K562 (cell line): Measurements from ENCODE around the gene ARHGAP22. TPM values are rescaled to one million over a fixed set of nuclear protein-coding genes. Genes with fewer than 3 reads are reported as not detected.

Source experiments
- DNMT1 ChIP-seq: fragments of 450-650 bp; IDR thresholded peaks from 2 replicates; pipeline ENCODE4 v1.6.1; 2016; ENCODE audit warnings: antibody characterized with exemption, mild to moderate bottlenecking
- MEIS2 ChIP-seq: fragments of 450-650 bp; IDR thresholded peaks from 2 replicates; pipeline ENCODE4 v1.6.1; 2014; ENCODE audit warnings: mild to moderate bottlenecking; ENCODE audit not compliant: partially characterized antibody
- U2AF1 ChIP-seq: fragments of 200-400 bp; formaldehyde crosslinking; optimal IDR thresholded peaks from 2 replicates; pipeline ENCODE3; 2017; ENCODE audit warnings: mild to moderate bottlenecking, low read depth, low read length, moderate library complexity
- ZNF282 ChIP-seq: sonication (generic); formaldehyde crosslinking; IDR thresholded peaks from 2 replicates; pipeline ENCODE4 v1.8.1; 2023; ENCODE audit warnings: missing genetic modification reagents
- ZNF354B ChIP-seq: fragments of 250-450 bp; sonication (Bioruptor Pico); IDR thresholded peaks from 2 replicates; pipeline ENCODE4 v1.4.0; 2020
- ZNF668 ChIP-seq: fragments of 250-450 bp; sonication (Bioruptor Pico); IDR thresholded peaks from 2 replicates; pipeline ENCODE4 v1.8.0; 2022; ENCODE audit warnings: mild to moderate bottlenecking, inconsistent platforms
- ZNF76 ChIP-seq: fragments of 250-450 bp; sonication (Bioruptor Pico); IDR thresholded peaks from 2 replicates; pipeline ENCODE4 v1.4.0; 2020; ENCODE audit warnings: mild to moderate bottlenecking, moderate library complexity, borderline replicate concordance
- polyA plus RNA-seq, 8 experiments: library from polyadenylated mRNA; depleted of rRNA in 4 of 8; stranded (reverse) in 5 of 8; unstranded in 3 of 8; fragments of >200 nt; fragmentation: Nextera tagmentation in 2 of 8; fragmentation: Illumina TruSeq in 1 of 8; extraction: Ambion mirVana in 2 of 8; extraction: Trizol in 1 of 8; gene quantifications; 2 replicates each; pipeline versions ENCODE4 v1.2.1 to v1.2.3, GENCODE V29; 2011 to 2014; ENCODE audit warnings: inconsistent platforms in 1 of 8, missing spikeins in 1 of 8
- total RNA-seq, 7 experiments: library from RNA; depleted of rRNA in 6 of 7; stranded (reverse); fragments of >200 nt in 6 of 7; fragmentation: Illumina TruSeq in 2 of 7; extraction: Trizol in 2 of 7; gene quantifications; 2 replicates each; pipeline versions ENCODE4 v1.2.1 to v1.2.3, GENCODE V29; 2011 to 2021; ENCODE audit warnings: low replicate concordance in 1 of 7
- TF ChIP-seq, protein P1 (sequence below): sonication (generic); formaldehyde crosslinking; IDR thresholded peaks from 2 replicates; pipeline ENCODE4 v1.8.0; 2023; ENCODE audit warnings: mild to moderate bottlenecking, missing genetic modification reagents
- TF ChIP-seq, protein P2 (sequence below): sonication (generic); formaldehyde crosslinking; IDR thresholded peaks from 2 replicates; pipeline ENCODE4 v1.4.0; 2020; ENCODE audit warnings: mild to moderate bottlenecking, missing genetic modification reagents
- TF ChIP-seq, protein P3 (sequence below): fragments of 450-650 bp; IDR thresholded peaks from 2 replicates; pipeline ENCODE4 v1.6.1; 2016; ENCODE audit warnings: low read depth
- TF ChIP-seq, protein P4 (sequence below): fragments of 250-450 bp; sonication (Bioruptor Pico); IDR thresholded peaks from 2 replicates; pipeline ENCODE4 v1.4.0; 2020; ENCODE audit warnings: mild to moderate bottlenecking, moderate library complexity

The ARHGAP22 gene
- total and polyA plus RNA-seq, 9 of the 15 experiments (the other 6 are each of a cell fraction or from before 2014, with no cell fraction given) = 1.3 to 28.1 (median 12.7) TPM

DNA sequence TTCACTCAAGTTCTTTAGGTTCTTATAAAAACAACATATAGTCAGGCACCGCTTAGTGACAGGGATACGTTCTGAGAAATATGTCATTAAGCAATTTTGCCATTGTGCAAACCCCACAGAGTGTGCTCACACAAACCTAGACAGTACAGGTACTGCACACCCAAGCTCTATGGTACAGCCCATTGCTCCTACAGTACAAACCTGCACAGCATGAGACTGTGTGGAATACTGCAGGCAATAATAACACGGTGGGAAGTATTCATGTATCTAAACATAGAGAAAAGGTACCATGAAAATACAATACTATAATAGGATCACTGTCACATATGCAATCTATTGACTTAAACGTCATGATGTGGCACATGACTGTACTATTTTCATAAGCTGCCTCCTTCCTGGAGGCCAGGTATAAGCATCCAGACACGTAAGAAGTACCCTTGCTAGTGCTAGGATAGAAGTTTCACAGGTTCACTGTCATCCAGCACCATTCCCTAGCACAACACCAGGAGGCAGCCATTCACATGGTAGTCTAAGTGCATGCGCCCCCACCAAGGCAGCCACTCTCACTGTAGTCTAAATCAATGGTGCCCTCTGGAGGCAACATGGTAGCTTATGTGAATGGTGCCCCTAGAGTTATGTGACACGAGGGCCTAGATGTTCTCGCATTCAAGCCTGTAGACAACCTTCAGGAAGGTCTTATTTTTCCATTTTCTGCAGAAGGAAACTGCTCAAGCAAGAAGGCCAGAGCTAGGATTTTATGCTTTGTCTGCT, 98.5 kb downstream of the ARHGAP22 start (continued):
- no peak for TF ChIP-seq ZNF668
- TF ChIP-seq, protein P1, sequence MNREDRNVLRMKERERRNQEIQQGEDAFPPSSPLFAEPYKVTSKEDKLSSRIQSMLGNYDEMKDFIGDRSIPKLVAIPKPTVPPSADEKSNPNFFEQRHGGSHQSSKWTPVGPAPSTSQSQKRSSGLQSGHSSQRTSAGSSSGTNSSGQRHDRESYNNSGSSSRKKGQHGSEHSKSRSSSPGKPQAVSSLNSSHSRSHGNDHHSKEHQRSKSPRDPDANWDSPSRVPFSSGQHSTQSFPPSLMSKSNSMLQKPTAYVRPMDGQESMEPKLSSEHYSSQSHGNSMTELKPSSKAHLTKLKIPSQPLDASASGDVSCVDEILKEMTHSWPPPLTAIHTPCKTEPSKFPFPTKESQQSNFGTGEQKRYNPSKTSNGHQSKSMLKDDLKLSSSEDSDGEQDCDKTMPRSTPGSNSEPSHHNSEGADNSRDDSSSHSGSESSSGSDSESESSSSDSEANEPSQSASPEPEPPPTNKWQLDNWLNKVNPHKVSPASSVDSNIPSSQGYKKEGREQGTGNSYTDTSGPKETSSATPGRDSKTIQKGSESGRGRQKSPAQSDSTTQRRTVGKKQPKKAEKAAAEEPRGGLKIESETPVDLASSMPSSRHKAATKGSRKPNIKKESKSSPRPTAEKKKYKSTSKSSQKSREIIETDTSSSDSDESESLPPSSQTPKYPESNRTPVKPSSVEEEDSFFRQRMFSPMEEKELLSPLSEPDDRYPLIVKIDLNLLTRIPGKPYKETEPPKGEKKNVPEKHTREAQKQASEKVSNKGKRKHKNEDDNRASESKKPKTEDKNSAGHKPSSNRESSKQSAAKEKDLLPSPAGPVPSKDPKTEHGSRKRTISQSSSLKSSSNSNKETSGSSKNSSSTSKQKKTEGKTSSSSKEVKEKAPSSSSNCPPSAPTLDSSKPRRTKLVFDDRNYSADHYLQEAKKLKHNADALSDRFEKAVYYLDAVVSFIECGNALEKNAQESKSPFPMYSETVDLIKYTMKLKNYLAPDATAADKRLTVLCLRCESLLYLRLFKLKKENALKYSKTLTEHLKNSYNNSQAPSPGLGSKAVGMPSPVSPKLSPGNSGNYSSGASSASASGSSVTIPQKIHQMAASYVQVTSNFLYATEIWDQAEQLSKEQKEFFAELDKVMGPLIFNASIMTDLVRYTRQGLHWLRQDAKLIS = peak; percentile 38; the same call in 1 of the 2 replicates
- TF ChIP-seq MEIS2 = no peak
- TF ChIP-seq, protein P2, sequence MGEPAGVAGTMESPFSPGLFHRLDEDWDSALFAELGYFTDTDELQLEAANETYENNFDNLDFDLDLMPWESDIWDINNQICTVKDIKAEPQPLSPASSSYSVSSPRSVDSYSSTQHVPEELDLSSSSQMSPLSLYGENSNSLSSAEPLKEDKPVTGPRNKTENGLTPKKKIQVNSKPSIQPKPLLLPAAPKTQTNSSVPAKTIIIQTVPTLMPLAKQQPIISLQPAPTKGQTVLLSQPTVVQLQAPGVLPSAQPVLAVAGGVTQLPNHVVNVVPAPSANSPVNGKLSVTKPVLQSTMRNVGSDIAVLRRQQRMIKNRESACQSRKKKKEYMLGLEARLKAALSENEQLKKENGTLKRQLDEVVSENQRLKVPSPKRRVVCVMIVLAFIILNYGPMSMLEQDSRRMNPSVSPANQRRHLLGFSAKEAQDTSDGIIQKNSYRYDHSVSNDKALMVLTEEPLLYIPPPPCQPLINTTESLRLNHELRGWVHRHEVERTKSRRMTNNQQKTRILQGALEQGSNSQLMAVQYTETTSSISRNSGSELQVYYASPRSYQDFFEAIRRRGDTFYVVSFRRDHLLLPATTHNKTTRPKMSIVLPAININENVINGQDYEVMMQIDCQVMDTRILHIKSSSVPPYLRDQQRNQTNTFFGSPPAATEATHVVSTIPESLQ (CRISPR knock-in tag) = no peak
- TF ChIP-seq, protein P3, sequence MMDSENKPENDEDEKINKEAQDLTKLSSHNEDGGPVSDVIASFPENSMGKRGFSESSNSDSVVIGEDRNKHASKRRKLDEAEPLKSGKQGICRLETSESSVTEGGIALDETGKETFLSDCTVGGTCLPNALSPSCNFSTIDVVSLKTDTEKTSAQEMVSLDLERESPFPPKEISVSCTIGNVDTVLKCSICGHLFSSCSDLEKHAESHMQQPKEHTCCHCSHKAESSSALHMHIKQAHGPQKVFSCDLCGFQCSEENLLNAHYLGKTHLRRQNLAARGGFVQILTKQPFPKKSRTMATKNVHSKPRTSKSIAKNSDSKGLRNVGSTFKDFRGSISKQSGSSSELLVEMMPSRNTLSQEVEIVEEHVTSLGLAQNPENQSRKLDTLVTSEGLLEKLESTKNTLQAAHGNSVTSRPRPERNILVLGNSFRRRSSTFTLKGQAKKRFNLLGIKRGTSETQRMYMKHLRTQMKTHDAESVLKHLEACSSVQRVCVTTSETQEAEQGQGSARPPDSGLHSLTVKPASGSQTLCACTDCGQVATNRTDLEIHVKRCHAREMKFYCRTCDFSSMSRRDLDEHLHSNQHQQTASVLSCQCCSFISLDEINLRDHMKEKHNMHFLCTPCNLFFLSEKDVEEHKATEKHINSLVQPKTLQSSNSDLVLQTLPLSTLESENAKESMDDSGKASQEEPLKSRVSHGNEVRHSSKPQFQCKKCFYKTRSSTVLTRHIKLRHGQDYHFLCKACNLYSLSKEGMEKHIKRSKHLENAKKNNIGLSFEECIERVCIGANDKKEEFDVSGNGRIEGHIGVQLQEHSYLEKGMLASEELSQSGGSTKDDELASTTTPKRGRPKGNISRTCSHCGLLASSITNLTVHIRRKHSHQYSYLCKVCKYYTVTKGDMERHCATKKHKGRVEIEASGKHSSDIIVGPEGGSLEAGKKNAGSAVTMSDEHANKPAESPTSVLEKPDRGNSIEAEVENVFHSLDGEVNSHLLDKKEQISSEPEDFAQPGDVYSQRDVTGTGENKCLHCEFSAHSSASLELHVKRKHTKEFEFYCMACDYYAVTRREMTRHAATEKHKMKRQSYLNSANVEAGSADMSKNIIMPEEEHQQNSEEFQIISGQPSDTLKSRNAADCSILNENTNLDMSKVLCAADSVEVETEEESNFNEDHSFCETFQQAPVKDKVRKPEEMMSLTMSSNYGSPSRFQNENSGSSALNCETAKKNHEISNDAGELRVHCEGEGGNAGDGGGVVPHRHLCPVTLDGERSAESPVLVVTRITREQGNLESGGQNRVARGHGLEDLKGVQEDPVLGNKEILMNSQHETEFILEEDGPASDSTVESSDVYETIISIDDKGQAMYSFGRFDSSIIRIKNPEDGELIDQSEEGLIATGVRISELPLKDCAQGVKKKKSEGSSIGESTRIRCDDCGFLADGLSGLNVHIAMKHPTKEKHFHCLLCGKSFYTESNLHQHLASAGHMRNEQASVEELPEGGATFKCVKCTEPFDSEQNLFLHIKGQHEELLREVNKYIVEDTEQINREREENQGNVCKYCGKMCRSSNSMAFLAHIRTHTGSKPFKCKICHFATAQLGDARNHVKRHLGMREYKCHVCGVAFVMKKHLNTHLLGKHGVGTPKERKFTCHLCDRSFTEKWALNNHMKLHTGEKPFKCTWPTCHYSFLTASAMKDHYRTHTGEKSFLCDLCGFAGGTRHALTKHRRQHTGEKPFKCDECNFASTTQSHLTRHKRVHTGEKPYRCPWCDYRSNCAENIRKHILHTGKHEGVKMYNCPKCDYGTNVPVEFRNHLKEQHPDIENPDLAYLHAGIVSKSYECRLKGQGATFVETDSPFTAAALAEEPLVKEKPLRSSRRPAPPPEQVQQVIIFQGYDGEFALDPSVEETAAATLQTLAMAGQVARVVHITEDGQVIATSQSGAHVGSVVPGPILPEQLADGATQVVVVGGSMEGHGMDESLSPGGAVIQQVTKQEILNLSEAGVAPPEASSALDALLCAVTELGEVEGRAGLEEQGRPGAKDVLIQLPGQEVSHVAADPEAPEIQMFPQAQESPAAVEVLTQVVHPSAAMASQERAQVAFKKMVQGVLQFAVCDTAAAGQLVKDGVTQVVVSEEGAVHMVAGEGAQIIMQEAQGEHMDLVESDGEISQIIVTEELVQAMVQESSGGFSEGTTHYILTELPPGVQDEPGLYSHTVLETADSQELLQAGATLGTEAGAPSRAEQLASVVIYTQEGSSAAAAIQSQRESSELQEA = no peak
- no peak for TF ChIP-seq U2AF1
- TF ChIP-seq ZNF282 = no peak
- peak; percentile 28; the same call in 1 of the 2 replicates for TF ChIP-seq ZNF354B (CRISPR knock-in tag)
- TF ChIP-seq, protein P4, sequence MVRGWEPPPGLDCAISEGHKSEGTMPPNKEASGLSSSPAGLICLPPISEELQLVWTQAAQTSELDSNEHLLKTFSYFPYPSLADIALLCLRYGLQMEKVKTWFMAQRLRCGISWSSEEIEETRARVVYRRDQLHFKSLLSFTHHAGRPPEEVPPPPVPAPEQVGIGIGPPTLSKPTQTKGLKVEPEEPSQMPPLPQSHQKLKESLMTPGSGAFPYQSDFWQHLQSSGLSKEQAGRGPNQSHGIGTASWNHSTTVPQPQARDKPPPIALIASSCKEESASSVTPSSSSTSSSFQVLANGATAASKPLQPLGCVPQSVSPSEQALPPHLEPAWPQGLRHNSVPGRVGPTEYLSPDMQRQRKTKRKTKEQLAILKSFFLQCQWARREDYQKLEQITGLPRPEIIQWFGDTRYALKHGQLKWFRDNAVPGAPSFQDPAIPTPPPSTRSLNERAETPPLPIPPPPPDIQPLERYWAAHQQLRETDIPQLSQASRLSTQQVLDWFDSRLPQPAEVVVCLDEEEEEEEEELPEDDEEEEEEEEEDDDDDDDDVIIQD (CRISPR knock-in tag) = no peak
- no peak for TF ChIP-seq DNMT1
- 0 out of 2 replicates have a peak, but pooled peaks have one; percentile 56 for TF ChIP-seq ZNF76 (CRISPR knock-in tag)
